C4-2B (cell line): ENCODE measurements around the gene ST7.

Source experiments
- CTCF ChIP-seq: fragments of 450-650 bp; conservative IDR thresholded peaks from 2 replicates; pipeline ENCODE4 v1.5.1; 2017; ENCODE audit warnings: mild to moderate bottlenecking
- ZFX ChIP-seq: fragments of 450-650 bp; IDR thresholded peaks from 2 replicates; pipeline ENCODE4 v1.6.1; 2017

GRCh38 chr7:117200132-117200531, 246.8 kb downstream of the ST7 start:
- TF ChIP-seq CTCF (no peak), ZFX (no peak)
